Loucy (cell line): Measurements from ENCODE around the gene GAB2.

Source experiments
- H2AFZ ChIP-seq: fragments of 200-600 bp; sonication (generic); 2 replicates; pipeline ENCODE4 v1.6.0; 2016; ENCODE audit warnings: antibody characterized with exemption, mild to moderate bottlenecking, low read length, moderate library complexity
- H3F3A ChIP-seq: fragments of 200-600 bp; 2 replicates; pipeline ENCODE4 v1.6.0; 2016; ENCODE audit warnings: antibody characterized with exemption, low read depth, mild to moderate bottlenecking
- H3K27me3 ChIP-seq: fragments of 200-600 bp; sonication (generic); 2 replicates; pipeline ENCODE4 v1.6.1; 2014; ENCODE audit warnings: low read length, mild to moderate bottlenecking; ENCODE audit not compliant: insufficient read depth, poor library complexity, severe bottlenecking
- H3K36me3 ChIP-seq: fragments of 200-600 bp; sonication (generic); 2 replicates; pipeline ENCODE4 v1.6.1; 2016; ENCODE audit warnings: low read length; ENCODE audit not compliant: insufficient read depth
- H3K4me1 ChIP-seq: fragments of 200-600 bp; sonication (generic); 2 replicates; pipeline ENCODE4 v1.5.1; 2014; ENCODE audit warnings: low read length, mild to moderate bottlenecking; ENCODE audit not compliant: insufficient read depth, poor library complexity, severe bottlenecking
- H3K4me2 ChIP-seq: fragments of 200-600 bp; sonication (generic); 2 replicates; pipeline ENCODE4 v1.6.0; 2014; ENCODE audit warnings: antibody characterized with exemption, low read length, low read depth, mild to moderate bottlenecking; ENCODE audit not compliant: poor library complexity, severe bottlenecking
- H3K4me3 ChIP-seq: fragments of 200-600 bp; sonication (generic); 2 replicates; pipeline ENCODE4 v1.5.1; 2014; ENCODE audit warnings: low read length, mild to moderate bottlenecking, mixed read lengths; ENCODE audit not compliant: poor library complexity, severe bottlenecking
- H3K79me2 ChIP-seq: fragments of 200-600 bp; sonication (generic); 2 replicates; pipeline ENCODE4 v1.6.1; 2014; ENCODE audit warnings: low read length; ENCODE audit not compliant: insufficient read depth
- H3K9ac ChIP-seq: fragments of 200-600 bp; sonication (generic); 2 replicates; pipeline ENCODE4 v1.6.0; 2014; ENCODE audit warnings: mild to moderate bottlenecking, low read depth, low read length, moderate library complexity; ENCODE audit not compliant: poor library complexity, severe bottlenecking
- H3K9me2 ChIP-seq: fragments of 200-600 bp; sonication (generic); replicated peaks from 2 replicates; pipeline ENCODE4 v1.6.1; 2016; ENCODE audit warnings: low read depth, low read length, mixed read lengths
- H3K9me3 ChIP-seq: fragments of 200-600 bp; sonication (generic); 2 replicates; pipeline ENCODE4 v1.6.1; 2014; ENCODE audit warnings: mild to moderate bottlenecking, antibody characterized with exemption, low read length, low read depth; ENCODE audit not compliant: insufficient read depth
- H4K20me1 ChIP-seq: fragments of 200-600 bp; sonication (generic); 2 replicates; pipeline ENCODE4 v1.6.0; 2014; ENCODE audit warnings: antibody characterized with exemption, low read length, mild to moderate bottlenecking; ENCODE audit not compliant: insufficient read depth, poor library complexity, severe bottlenecking
- EZH2phosphoT487 ChIP-seq: fragments of 200-600 bp; IDR thresholded peaks from 2 replicates; pipeline ENCODE4 v1.6.1; 2018; ENCODE audit warnings: antibody characterized with exemption, mild to moderate bottlenecking, moderate library complexity, borderline replicate concordance
- TF ChIP-seq, protein P1 (sequence below): fragments of 200-600 bp; sonication (generic); conservative IDR thresholded peaks from 2 replicates; pipeline ENCODE4 v1.5.1; 2014; ENCODE audit warnings: mild to moderate bottlenecking, antibody characterized with exemption, low read length

GAB2 gene

DNA sequence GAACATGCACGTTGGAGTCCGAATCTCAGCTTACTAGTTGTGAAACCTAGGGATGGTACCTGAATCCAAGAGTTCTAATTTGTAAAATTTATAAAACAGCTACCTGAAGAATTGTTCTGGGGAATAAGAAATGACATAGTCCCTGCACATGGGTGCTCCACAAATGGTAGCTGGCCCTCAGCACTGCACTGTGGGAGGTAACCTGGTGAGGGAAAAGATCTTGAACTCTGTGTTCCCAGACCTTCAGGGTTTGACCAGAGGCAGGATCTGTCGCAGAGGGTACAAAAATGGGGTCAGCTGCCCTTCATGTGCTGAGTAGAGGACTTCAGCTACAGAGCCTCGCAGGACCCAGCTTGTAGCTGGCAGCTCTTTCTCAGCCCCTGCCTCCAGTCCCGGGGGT lies 155.4 kb downstream of the GAB2 start:
- Histone ChIP-seq H4K20me1 (no peaks in the 10 kb centered on the region), H3K79me2 (no peaks in the 10 kb centered on the region), H3K4me3 (no peak overlapping the region), H3K9me2 (no peaks in the 10 kb centered on the region), H3F3A (no peaks in the 10 kb centered on the region), H3K27me3 (no peaks in the 10 kb centered on the region), H3K9ac (no peak overlapping the region), H2AFZ (no peak overlapping the region), H3K36me3 (no peaks in the 10 kb centered on the region), H3K4me1 (no peaks in the 10 kb centered on the region), H3K4me2 (no peak overlapping the region), H3K9me3 (no peaks in the 10 kb centered on the region)
- TF ChIP-seq, protein P1, sequence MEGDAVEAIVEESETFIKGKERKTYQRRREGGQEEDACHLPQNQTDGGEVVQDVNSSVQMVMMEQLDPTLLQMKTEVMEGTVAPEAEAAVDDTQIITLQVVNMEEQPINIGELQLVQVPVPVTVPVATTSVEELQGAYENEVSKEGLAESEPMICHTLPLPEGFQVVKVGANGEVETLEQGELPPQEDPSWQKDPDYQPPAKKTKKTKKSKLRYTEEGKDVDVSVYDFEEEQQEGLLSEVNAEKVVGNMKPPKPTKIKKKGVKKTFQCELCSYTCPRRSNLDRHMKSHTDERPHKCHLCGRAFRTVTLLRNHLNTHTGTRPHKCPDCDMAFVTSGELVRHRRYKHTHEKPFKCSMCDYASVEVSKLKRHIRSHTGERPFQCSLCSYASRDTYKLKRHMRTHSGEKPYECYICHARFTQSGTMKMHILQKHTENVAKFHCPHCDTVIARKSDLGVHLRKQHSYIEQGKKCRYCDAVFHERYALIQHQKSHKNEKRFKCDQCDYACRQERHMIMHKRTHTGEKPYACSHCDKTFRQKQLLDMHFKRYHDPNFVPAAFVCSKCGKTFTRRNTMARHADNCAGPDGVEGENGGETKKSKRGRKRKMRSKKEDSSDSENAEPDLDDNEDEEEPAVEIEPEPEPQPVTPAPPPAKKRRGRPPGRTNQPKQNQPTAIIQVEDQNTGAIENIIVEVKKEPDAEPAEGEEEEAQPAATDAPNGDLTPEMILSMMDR = no peak
- TF ChIP-seq EZH2phosphoT487 = no peak

DNA sequence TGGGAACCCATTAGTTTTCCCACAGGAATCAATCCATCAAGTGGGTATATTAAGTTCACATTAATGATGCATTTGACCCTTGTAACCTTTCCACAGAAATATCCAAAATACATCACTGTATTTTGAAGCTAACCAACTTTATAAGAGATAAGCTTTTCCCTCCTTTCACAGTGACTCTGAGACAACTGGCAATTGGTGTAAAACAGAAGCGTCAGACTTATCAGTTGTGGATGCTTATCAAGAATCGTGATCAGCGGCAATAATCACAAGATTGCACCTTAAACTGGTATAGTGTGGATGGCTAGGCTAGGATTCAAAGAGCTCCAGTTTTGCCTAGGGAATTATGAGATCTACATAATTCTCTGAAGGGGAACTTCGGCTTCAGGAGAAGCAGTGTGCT lies 155.8 kb downstream of the GAB2 start:
- Histone ChIP-seq H3K36me3 (no peaks in the 10 kb centered on the region), H3K9ac (no peak overlapping the region), H4K20me1 (no peaks in the 10 kb centered on the region), H3K4me3 (no peak overlapping the region), H3K4me2 (no peak overlapping the region), H3K4me1 (no peaks in the 10 kb centered on the region), H3F3A (no peaks in the 10 kb centered on the region), H3K79me2 (no peaks in the 10 kb centered on the region), H3K27me3 (no peaks in the 10 kb centered on the region), H3K9me3 (no peaks in the 10 kb centered on the region), H3K9me2 (no peaks in the 10 kb centered on the region), H2AFZ (no peak overlapping the region)
- TF ChIP-seq, protein P1 = no peak

DNA sequence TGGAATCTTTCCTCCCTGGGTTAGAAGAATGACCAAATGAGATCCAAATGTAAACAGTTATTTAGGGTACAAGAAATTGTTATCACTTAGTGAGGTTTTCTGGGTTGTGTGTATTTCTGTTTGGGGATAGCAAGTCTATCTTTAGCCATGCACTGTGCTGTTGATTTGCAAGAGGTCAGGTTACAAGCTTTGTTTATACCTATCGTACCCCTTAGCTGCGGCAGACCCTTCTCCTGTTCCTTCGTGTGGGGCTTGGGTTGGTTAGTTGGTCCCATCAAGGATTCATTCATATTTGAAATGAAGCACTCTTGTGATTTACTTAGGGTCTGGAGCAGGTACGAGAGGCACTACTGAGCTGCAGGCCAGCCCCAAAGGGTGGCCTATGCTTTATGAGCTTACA lies 156.3 kb downstream of the GAB2 start:
- Histone ChIP-seq H3K36me3 (no peaks in the 10 kb centered on the region), H3K4me2 (no peak overlapping the region), H3F3A (no peaks in the 10 kb centered on the region), H4K20me1 (no peaks in the 10 kb centered on the region), H2AFZ (no peak overlapping the region), H3K27me3 (no peaks in the 10 kb centered on the region), H3K9me3 (no peaks in the 10 kb centered on the region), H3K79me2 (no peaks in the 10 kb centered on the region), H3K9me2 (no peaks in the 10 kb centered on the region), H3K9ac (no peak overlapping the region), H3K4me3 (no peak overlapping the region), H3K4me1 (no peaks in the 10 kb centered on the region)
- no peak for TF ChIP-seq EZH2phosphoT487
- TF ChIP-seq, protein P1 = no peak
